Measurements from ENCODE around the gene CXCR5.
"Not testable (repeated sequence)": the region's sequence is repeated elsewhere in the genome, so short reads cannot be mapped to it uniquely, and the experiment has no call there.

The CXCR5 gene, protein sequence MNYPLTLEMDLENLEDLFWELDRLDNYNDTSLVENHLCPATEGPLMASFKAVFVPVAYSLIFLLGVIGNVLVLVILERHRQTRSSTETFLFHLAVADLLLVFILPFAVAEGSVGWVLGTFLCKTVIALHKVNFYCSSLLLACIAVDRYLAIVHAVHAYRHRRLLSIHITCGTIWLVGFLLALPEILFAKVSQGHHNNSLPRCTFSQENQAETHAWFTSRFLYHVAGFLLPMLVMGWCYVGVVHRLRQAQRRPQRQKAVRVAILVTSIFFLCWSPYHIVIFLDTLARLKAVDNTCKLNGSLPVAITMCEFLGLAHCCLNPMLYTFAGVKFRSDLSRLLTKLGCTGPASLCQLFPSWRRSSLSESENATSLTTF

GRCh38 chr11:118883368-118884071, at the start of gene CXCR5:
TSS of gene CXCR5 (plus strand) at chr11:118883892. CDS start at chr11:118883942, 50 bp downstream.
- peaks cover 79% of the 10 kb centered on the region for H3K4me1 Mint-ChIP-seq
- H3K9me3 Mint-ChIP-seq, result no peaks in the 10 kb centered on the region
- peak within 1 kb of the TSS; percentile 92 for H3K27ac Mint-ChIP-seq

GRCh38 chr11:118834427-118835028, 49.2 kb upstream of the CXCR5 start:
- peaks cover 2% of the 10 kb centered on the region for H3K36me3 Mint-ChIP-seq
- no peaks in the 10 kb centered on the region for H3K9me3 Mint-ChIP-seq
- no peaks in the 10 kb centered on the region for H3K27me3 Mint-ChIP-seq
- peaks cover 25% of the 10 kb centered on the region for H3K4me1 Mint-ChIP-seq
- H3K4me3 Mint-ChIP-seq, result peak overlapping the region; percentile 60
- H3K27ac Mint-ChIP-seq, result peak overlapping the region; percentile 15

More at GRCh38 chr11:118883368-118884071, at the start of gene CXCR5:
- Mint-ChIP-seq H3K27me3 (no peaks in the 10 kb centered on the region), H3K4me3 (peak within 1 kb of the TSS; percentile 61), H3K36me3 (no peaks in the 10 kb centered on the region)

- H3K4me1 Mint-ChIP-seq, result peaks cover 39% of the 10 kb centered on the region
- no peaks in the 10 kb centered on the region for H3K27me3 Mint-ChIP-seq
- no peak overlapping the region for H3K27ac Mint-ChIP-seq
Measured at GRCh38 chr11:118837868-118838267, 45.8 kb upstream of the CXCR5 start.

DNA sequence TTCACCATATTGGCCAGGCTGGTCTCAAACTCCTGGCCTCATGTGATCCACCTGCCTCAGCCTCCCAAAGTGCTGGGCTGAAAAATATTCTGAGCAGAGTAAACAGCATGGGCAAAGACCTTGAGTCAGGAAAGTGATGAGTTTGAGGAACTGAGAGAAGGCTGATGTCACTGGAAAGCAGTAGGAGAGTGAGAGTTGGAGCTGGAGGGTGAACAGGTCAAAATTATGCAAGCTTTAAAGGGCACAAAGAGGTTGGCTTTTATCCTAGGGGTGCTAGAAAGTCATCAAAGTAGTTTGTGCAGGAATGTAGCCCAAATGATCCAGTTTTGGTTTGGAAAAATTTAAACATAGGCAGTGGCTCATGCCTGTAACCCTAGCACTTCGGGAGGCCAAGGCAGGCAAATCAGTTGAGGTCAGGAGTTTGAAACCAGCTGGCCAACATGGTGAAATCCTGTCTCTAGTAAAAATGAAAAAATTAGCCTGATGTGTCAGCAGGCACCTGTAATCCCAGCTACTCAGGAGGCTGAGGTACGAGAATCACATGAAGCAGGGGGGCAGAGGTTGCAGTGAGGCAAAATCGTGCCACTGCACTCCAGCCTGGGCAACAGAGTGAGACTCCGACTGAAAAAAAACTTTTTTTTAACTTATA, 44.7 kb upstream of the CXCR5 start:
- Mint-ChIP-seq H3K27me3 (no peaks in the 10 kb centered on the region), H3K27ac (no peak overlapping the region), H3K9me3 (no peaks in the 10 kb centered on the region), H3K4me3 (no peak overlapping the region), H3K36me3 (peaks cover 2% of the 10 kb centered on the region), H3K4me1 (peaks cover 35% of the 10 kb centered on the region)

More at GRCh38 chr11:118837868-118838267, 45.8 kb upstream of the CXCR5 start:
- Mint-ChIP-seq H3K4me3 (no peak overlapping the region), H3K36me3 (peaks cover 2% of the 10 kb centered on the region), H3K9me3 (no peaks in the 10 kb centered on the region)

GRCh38 chr11:118841469-118842242, 42.0 kb upstream of the CXCR5 start:
- no peak overlapping the region for H3K27ac Mint-ChIP-seq
- no peaks in the 10 kb centered on the region for H3K9me3 Mint-ChIP-seq
- H3K4me3 Mint-ChIP-seq, result peak overlapping the region; percentile 2
- H3K27me3 Mint-ChIP-seq, result no peaks in the 10 kb centered on the region
- H3K4me1 Mint-ChIP-seq, result peaks cover 35% of the 10 kb centered on the region
- no peaks in the 10 kb centered on the region for H3K36me3 Mint-ChIP-seq

DNA sequence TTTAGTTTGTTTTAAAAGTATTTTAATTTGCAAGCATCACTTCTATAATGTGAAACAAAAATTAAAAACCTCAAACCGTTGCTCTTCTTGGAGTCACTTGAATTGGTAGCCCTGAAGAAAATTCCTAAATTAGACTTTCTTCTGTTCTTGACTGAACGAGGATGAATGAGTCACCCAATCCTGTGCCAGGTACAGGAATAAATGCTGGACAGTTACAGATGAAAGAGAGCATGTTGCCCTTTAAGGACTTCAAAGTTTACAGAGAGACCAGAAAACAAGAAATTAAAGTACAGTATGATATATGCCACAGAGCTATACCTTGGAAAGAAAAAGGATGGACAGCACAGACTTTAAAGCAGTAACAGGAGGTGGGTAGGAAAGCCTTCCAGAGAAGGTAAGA, 41.3 kb upstream of the CXCR5 start:
- Mint-ChIP-seq H3K4me1 (peaks cover 35% of the 10 kb centered on the region), H3K27ac (no peak overlapping the region), H3K27me3 (no peaks in the 10 kb centered on the region), H3K36me3 (no peaks in the 10 kb centered on the region), H3K9me3 (no peaks in the 10 kb centered on the region), H3K4me3 (no peak overlapping the region)

DNA sequence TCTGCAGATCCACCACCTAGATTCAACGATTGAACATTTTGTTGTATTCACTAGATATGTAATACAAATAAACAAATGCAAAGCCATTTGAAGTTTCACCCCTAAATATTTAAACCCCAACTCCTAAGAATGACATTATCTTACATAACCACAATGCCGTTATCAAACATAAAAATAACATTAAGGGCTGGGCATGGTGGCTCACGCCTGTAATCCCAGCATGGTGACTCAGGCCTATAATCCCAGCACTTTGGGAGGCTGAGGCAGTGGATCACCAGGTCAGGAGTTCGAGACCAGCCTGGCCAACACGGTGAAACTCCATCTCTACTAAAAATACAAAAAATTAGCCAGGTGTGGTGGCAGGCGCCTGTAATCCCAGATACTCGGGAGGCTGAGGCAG, 40.8 kb upstream of the CXCR5 start:
- peaks cover 35% of the 10 kb centered on the region for H3K4me1 Mint-ChIP-seq
- H3K27ac Mint-ChIP-seq, result not testable (repeated sequence)

DNA sequence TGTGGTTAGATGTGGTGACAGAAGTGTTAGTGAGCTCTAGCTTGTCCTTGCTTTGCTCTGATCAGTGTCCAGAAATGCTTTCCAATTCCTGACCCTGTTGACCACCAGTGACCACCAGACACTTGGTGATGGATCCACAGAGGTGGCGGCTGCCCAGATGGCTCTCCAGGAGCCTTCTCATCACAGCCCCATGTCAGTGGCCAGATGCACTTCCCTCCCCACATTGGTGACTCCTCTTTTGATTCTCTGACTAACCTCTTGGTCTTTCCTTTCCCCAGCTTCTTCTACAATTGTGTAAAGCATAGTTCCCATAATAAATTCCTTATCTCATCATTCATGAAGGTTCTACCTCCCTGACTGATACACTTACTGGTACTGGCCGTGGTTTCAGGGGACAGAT, 40.1 kb upstream of the CXCR5 start:
- Mint-ChIP-seq H3K4me3 (no peak overlapping the region), H3K36me3 (no peaks in the 10 kb centered on the region), H3K9me3 (no peaks in the 10 kb centered on the region), H3K27ac (peak overlapping the region; percentile 18), H3K4me1 (peaks cover 36% of the 10 kb centered on the region), H3K27me3 (no peaks in the 10 kb centered on the region)

More for the DNA sequence above, 40.8 kb upstream of the CXCR5 start:
- not testable (repeated sequence) for H3K4me3 Mint-ChIP-seq, H3K27me3 Mint-ChIP-seq, H3K9me3 Mint-ChIP-seq, H3K36me3 Mint-ChIP-seq

GRCh38 chr11:118845369-118845768, 38.3 kb upstream of the CXCR5 start:
- Mint-ChIP-seq H3K9me3 (no peaks in the 10 kb centered on the region), H3K4me1 (peaks cover 37% of the 10 kb centered on the region), H3K36me3 (no peaks in the 10 kb centered on the region), H3K27me3 (no peaks in the 10 kb centered on the region), H3K27ac (no peak overlapping the region), H3K4me3 (no peak overlapping the region)

- Mint-ChIP-seq H3K4me3 (no peak overlapping the region), H3K9me3 (no peaks in the 10 kb centered on the region), H3K36me3 (no peaks in the 10 kb centered on the region), H3K4me1 (peaks cover 33% of the 10 kb centered on the region), H3K27me3 (no peaks in the 10 kb centered on the region), H3K27ac (no peak overlapping the region)
Measured at GRCh38 chr11:118846181-118846935, 37.3 kb upstream of the CXCR5 start.

- H3K4me3 Mint-ChIP-seq, result no peak overlapping the region
- H3K9me3 Mint-ChIP-seq, result no peaks in the 10 kb centered on the region
- no peak overlapping the region for H3K27ac Mint-ChIP-seq
- peaks cover 27% of the 10 kb centered on the region for H3K4me1 Mint-ChIP-seq
- H3K36me3 Mint-ChIP-seq, result no peaks in the 10 kb centered on the region
- no peaks in the 10 kb centered on the region for H3K27me3 Mint-ChIP-seq
Measured at GRCh38 chr11:118849825-118850224, 33.9 kb upstream of the CXCR5 start.

GRCh38 chr11:118851970-118852369, 31.7 kb upstream of the CXCR5 start:
- H3K27me3 Mint-ChIP-seq, result no peaks in the 10 kb centered on the region
- no peaks in the 10 kb centered on the region for H3K36me3 Mint-ChIP-seq
- H3K4me3 Mint-ChIP-seq, result no peak overlapping the region
- H3K27ac Mint-ChIP-seq, result no peak overlapping the region
- H3K9me3 Mint-ChIP-seq, result no peaks in the 10 kb centered on the region
- peaks cover 16% of the 10 kb centered on the region for H3K4me1 Mint-ChIP-seq

- no peaks in the 10 kb centered on the region for H3K36me3 Mint-ChIP-seq
- H3K27me3 Mint-ChIP-seq, result no peaks in the 10 kb centered on the region
- peak overlapping the region; percentile 66 for H3K27ac Mint-ChIP-seq
- no peaks in the 10 kb centered on the region for H3K9me3 Mint-ChIP-seq
- peaks cover 14% of the 10 kb centered on the region for H3K4me1 Mint-ChIP-seq
- H3K4me3 Mint-ChIP-seq, result no peak overlapping the region
Measured at GRCh38 chr11:118853678-118854077, 30.0 kb upstream of the CXCR5 start.

DNA sequence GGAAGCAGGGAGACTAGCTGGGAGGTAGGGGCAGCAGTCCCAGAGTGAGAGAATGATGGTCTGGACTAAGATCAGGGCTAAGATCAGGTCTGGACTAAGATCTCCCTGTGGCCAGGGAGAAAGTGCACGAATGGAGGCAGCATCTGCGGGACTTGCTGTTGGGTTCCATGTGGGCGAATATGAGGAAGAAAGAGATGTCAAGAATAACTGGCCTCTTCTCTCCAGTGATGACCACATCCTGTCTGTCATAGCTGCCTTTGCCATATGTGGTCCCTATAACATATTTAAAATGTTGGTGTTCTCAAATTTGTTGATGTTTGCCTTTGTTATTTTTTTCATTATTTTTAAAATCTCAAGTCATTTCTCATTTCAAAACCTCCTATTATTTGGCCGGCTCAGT, 27.4 kb upstream of the CXCR5 start:
- Mint-ChIP-seq H3K9me3 (no peaks in the 10 kb centered on the region), H3K36me3 (no peaks in the 10 kb centered on the region), H3K4me3 (no peak overlapping the region), H3K27me3 (no peaks in the 10 kb centered on the region), H3K27ac (no peak overlapping the region), H3K4me1 (peaks cover 20% of the 10 kb centered on the region)
